K562 (cell line): ENCODE results near the gene ZNRF2.

ENCODE experiments used
- NR1H2 ChIP-seq: sonication (generic); formaldehyde crosslinking; IDR thresholded peaks from 2 replicates; pipeline ENCODE4 v1.4.0; 2020; ENCODE audit warnings: mild to moderate bottlenecking, missing genetic modification reagents
- POLR2A ChIP-seq: fragments of 450-650 bp; conservative IDR thresholded peaks from 2 replicates; pipeline ENCODE4 v1.6.1; 2016
- ZNF274 ChIP-seq: IDR thresholded peaks from 2 replicates; pipeline ENCODE4 v1.6.1; 2011; ENCODE audit warnings: low read depth, mild to moderate bottlenecking, low read length, moderate library complexity, borderline replicate concordance

GRCh38 chr7:30249986-30250774 lies 34.2 kb upstream of the ZNRF2 start:
- TF ChIP-seq ZNF274, result no peak
- no peak for TF ChIP-seq NR1H2
- TF ChIP-seq POLR2A, result no peak
